OCI-LY1 (cell line): ENCODE measurements around the gene L3MBTL2.

Source experiments
- H2AFZ ChIP-seq: fragments of 200-600 bp; sonication (generic), shearing (Covaris generic); 2 replicates; pipeline ENCODE4 v1.6.0; 2014; ENCODE audit warnings: antibody characterized with exemption, mild to moderate bottlenecking, low read length
- H3F3A ChIP-seq: fragments of 200-600 bp; sonication (generic), shearing (Covaris generic); 2 replicates; pipeline ENCODE4 v1.6.0; 2014; ENCODE audit warnings: mild to moderate bottlenecking, antibody characterized with exemption, low read length, moderate library complexity; ENCODE audit not compliant: insufficient read depth
- H3K27ac ChIP-seq: fragments of 200-600 bp; sonication (generic); 2 replicates; pipeline ENCODE4 v1.5.1; 2014; ENCODE audit warnings: low read length, mixed run types, mild to moderate bottlenecking, low read depth; ENCODE audit not compliant: poor library complexity, severe bottlenecking
- H3K27me3 ChIP-seq: fragments of 200-600 bp; sonication (generic); 2 replicates; pipeline ENCODE4 v1.6.0; 2014; ENCODE audit warnings: antibody characterized with exemption, mild to moderate bottlenecking, low read length, moderate library complexity; ENCODE audit not compliant: insufficient read depth
- H3K36me3 ChIP-seq: fragments of 200-600 bp; sonication (generic); 2 replicates; pipeline ENCODE4 v1.6.1; 2014; ENCODE audit warnings: mild to moderate bottlenecking, antibody characterized with exemption, low read length, moderate library complexity, mixed read lengths; ENCODE audit not compliant: insufficient read depth
- H3K4me1 ChIP-seq: fragments of 200-600 bp; sonication (generic); 2 replicates; pipeline ENCODE4 v1.5.1; 2014; ENCODE audit warnings: mild to moderate bottlenecking, low read length, moderate library complexity; ENCODE audit not compliant: insufficient read depth, severe bottlenecking
- H3K4me2 ChIP-seq: fragments of 200-600 bp; sonication (generic), shearing (Covaris generic); 2 replicates; pipeline ENCODE4 v1.6.1; 2014; ENCODE audit warnings: low read length
- H3K4me3 ChIP-seq: fragments of 200-600 bp; sonication (generic); 2 replicates; pipeline ENCODE4 v1.5.1; 2014; ENCODE audit warnings: low read length, low read depth, mild to moderate bottlenecking, mixed read lengths; ENCODE audit not compliant: poor library complexity, severe bottlenecking
- H3K79me2 ChIP-seq: fragments of 200-600 bp; shearing (Covaris generic); 2 replicates; pipeline ENCODE4 v1.6.1; 2016; ENCODE audit warnings: mixed run types, low read length, mixed read lengths; ENCODE audit not compliant: insufficient read depth
- H3K9ac ChIP-seq: fragments of 200-600 bp; sonication (generic), shearing (Covaris generic); 2 replicates; pipeline ENCODE4 v1.6.1; 2014; ENCODE audit warnings: mild to moderate bottlenecking, low read length, mixed read lengths
- H3K9me2 ChIP-seq: fragments of 200-600 bp; sonication (generic), shearing (Covaris generic); 2 replicates; pipeline ENCODE4 v1.6.1; 2014; ENCODE audit warnings: low read depth, mild to moderate bottlenecking, low read length, mixed read lengths
- H3K9me3 ChIP-seq: fragments of 200-600 bp; shearing (Covaris generic); 2 replicates; pipeline ENCODE4 v1.6.1; 2014; ENCODE audit warnings: low read length, mixed read lengths
- H4K20me1 ChIP-seq: fragments of 200-600 bp; sonication (generic), shearing (Covaris generic); 2 replicates; pipeline ENCODE4 v1.6.0; 2016; ENCODE audit warnings: mild to moderate bottlenecking, low read length; ENCODE audit not compliant: insufficient read depth
- CTCF ChIP-seq: fragments of 200-600 bp; sonication (generic), shearing (Covaris generic); IDR thresholded peaks from 2 replicates; pipeline ENCODE4 v1.5.1; 2017; ENCODE audit warnings: mild to moderate bottlenecking, antibody characterized with exemption, low read length, moderate library complexity, mixed read lengths
- EZH2 ChIP-seq: fragments of 200-600 bp; sonication (generic), shearing (Covaris generic); IDR thresholded peaks from 2 replicates; pipeline ENCODE4 v1.8.0; 2017; ENCODE audit warnings: borderline replicate concordance, mixed run types, mild to moderate bottlenecking, antibody characterized with exemption, low read length, moderate library complexity, mixed read lengths

L3MBTL2 gene

GRCh38 chr22:41193829-41194228, 11.3 kb upstream of the L3MBTL2 start:
- peaks cover 16% of the 10 kb centered on the region for H3K4me1 ChIP-seq
- H3K9ac ChIP-seq: no peak overlapping the region
- no peaks in the 10 kb centered on the region for H4K20me1 ChIP-seq
- H3K9me3 ChIP-seq: no peaks in the 10 kb centered on the region
- H3K4me2 ChIP-seq: no peak overlapping the region
- H3K27me3 ChIP-seq: no peaks in the 10 kb centered on the region
- no peaks in the 10 kb centered on the region for H3F3A ChIP-seq
- H3K79me2 ChIP-seq: no peaks in the 10 kb centered on the region
- H3K36me3 ChIP-seq: no peaks in the 10 kb centered on the region
- no peaks in the 10 kb centered on the region for H3K9me2 ChIP-seq
- H2AFZ ChIP-seq: no peak overlapping the region
- TF ChIP-seq EZH2: no peak
- no peak for TF ChIP-seq CTCF
- no peak overlapping the region for H3K4me3 ChIP-seq
- no peak overlapping the region for H3K27ac ChIP-seq

- no peaks in the 10 kb centered on the region for H4K20me1 ChIP-seq
- no peaks in the 10 kb centered on the region for H3K9me2 ChIP-seq
- H3K36me3 ChIP-seq: no peaks in the 10 kb centered on the region
- H2AFZ ChIP-seq: peak overlapping the region; percentile 30
- TF ChIP-seq EZH2 (no peak), CTCF (no peak)
- peak overlapping the region; percentile 73 for H3K4me3 ChIP-seq
- H3K4me1 ChIP-seq: peaks cover 16% of the 10 kb centered on the region
- no peaks in the 10 kb centered on the region for H3K79me2 ChIP-seq
- peak overlapping the region; percentile 83 for H3K4me2 ChIP-seq
- H3K9ac ChIP-seq: peak overlapping the region; percentile 69
- no peaks in the 10 kb centered on the region for H3K9me3 ChIP-seq
- H3K27ac ChIP-seq: no peak overlapping the region
- H3K27me3 ChIP-seq: no peaks in the 10 kb centered on the region
- H3F3A ChIP-seq: no peaks in the 10 kb centered on the region
Measured at GRCh38 chr22:41197038-41197972, 7.8 kb upstream of the L3MBTL2 start.

GRCh38 chr22:41198027-41198580, 7.0 kb upstream of the L3MBTL2 start:
- Histone ChIP-seq H4K20me1 (no peaks in the 10 kb centered on the region), H3K4me1 (peaks cover 16% of the 10 kb centered on the region), H3K4me2 (peak overlapping the region; percentile 83), H3K9me2 (no peaks in the 10 kb centered on the region), H3K27ac (no peak overlapping the region), H3K9ac (peak overlapping the region; percentile 69), H2AFZ (peak overlapping the region; percentile 30), H3K27me3 (no peaks in the 10 kb centered on the region), H3K36me3 (no peaks in the 10 kb centered on the region), H3F3A (no peaks in the 10 kb centered on the region), H3K4me3 (peak overlapping the region; percentile 73), H3K9me3 (no peaks in the 10 kb centered on the region), H3K79me2 (no peaks in the 10 kb centered on the region)
- TF ChIP-seq CTCF: no peak
- no peak for TF ChIP-seq EZH2
